ENCODE data around the gene PI4K2A.
A peak's percentile ranks its signal among the peaks of the same experiment; 100 is the strongest.

The PI4K2A gene

DNA sequence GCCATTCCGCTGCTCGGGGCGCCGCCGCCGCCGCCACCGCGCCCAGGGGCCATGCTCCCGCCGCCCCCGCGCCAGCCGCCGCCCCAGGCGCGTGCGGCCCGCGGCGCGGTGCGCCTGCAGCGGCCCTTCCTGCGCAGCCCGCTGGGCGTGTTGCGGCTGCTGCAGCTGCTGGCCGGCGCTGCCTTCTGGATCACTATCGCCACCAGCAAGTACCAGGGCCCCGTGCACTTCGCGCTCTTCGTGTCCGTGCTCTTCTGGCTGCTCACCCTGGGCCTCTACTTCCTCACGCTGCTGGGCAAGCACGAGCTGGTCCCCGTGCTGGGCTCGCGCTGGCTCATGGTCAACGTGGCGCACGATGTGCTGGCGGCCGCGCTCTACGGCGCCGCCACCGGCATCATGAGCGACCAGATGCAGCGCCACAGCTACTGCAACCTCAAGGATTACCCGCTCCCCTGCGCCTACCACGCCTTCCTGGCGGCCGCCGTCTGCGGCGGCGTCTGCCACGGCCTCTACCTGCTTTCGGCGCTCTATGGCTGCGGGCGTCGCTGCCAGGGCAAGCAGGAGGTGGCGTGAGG, 73.4 kb downstream of the PI4K2A start:
- no peak overlapping the region for H4K91ac ChIP-seq (ENCODE audit: low read depth, low read length, poor library complexity)
- peak overlapping the region; percentile 82 for H3K14ac ChIP-seq (ENCODE audit: low read length)
- peak overlapping the region; percentile 97 for H3K23ac ChIP-seq (ENCODE audit: low read depth, low read length, poor library complexity)
- peaks cover 3 to 6% of the 10 kb centered on the region in 2 donors for H3K36me3 ChIP-seq (replicated peaks in 1 of 2; ENCODE audit: control insufficient read depth in 2 of 2, insufficient read depth in 2 of 2, low read length in 2 of 2)
- H3K27ac ChIP-seq (replicated peaks; ENCODE audit: low read length): peak overlapping the region; percentile 65
- H2AK5ac ChIP-seq (ENCODE audit: low read depth, low read length): peak overlapping the region; percentile 62
- peak overlapping the region; percentile 60 for H2BK15ac ChIP-seq (ENCODE audit: low read length)
- H3K79me1 ChIP-seq (ENCODE audit: low read depth, low read length): peaks cover 6% of the 10 kb centered on the region
- peak overlapping the region; percentile 99 for H3K9ac ChIP-seq (ENCODE audit: low read depth, low read length, poor library complexity)
- peak overlapping the region; percentile 67 for H2BK5ac ChIP-seq (ENCODE audit: low read length)
- H3K4me3 ChIP-seq (ENCODE audit: low read length in 2 of 2): peak overlapping the region; percentile 56 to 91
- H2BK12ac ChIP-seq (ENCODE audit: low read length): no peak overlapping the region
- H3K4me2 ChIP-seq (ENCODE audit: insufficient read depth, low read length, poor library complexity, severe bottlenecking): peak overlapping the region; percentile 88
- H3K27me3 ChIP-seq (ENCODE audit: control insufficient read depth in 3 of 3, insufficient read depth in 3 of 3, low read depth in 1 of 3, low read length in 3 of 3): peaks cover 0 to 15% (median 2%) of the 10 kb centered on the region in 3 experiments
- peak overlapping the region; percentile 45 for H3K4ac ChIP-seq (ENCODE audit: low read length)
- no peak overlapping the region for H4K8ac ChIP-seq (ENCODE audit: low read depth, low read length)
- no peak overlapping the region for H2BK120ac ChIP-seq (ENCODE audit: low read depth, low read length)
- H3K9me3 ChIP-seq (replicated peaks in 1 of 2; ENCODE audit: control insufficient read depth in 2 of 2, insufficient read depth in 1 of 2, low read depth in 1 of 2, low read length in 2 of 2): no peaks in the 10 kb centered on the region
- DNase-seq (ENCODE audit: low spot score): peak; percentile 68
- WGBS, 2 donors (ENCODE audit: extremely low coverage in 2 of 2, insufficient read length in 2 of 2, insufficient replicate concordance in 1 of 2): no CpG with 5 or more reads among the region's 69 CpGs
- peak overlapping the region; percentile 94 for H2AFZ ChIP-seq (ENCODE audit: low read length)
- peak overlapping the region; percentile 99 for H3K18ac ChIP-seq (ENCODE audit: low read length)
- peaks cover 9 to 32% of the 10 kb centered on the region in 2 donors for H3K4me1 ChIP-seq (ENCODE audit: control insufficient read depth in 2 of 2, insufficient read depth in 1 of 2, low read depth in 1 of 2, low read length in 2 of 2)

- H3K4me2 ChIP-seq (ENCODE audit: insufficient read depth, low read length, poor library complexity, severe bottlenecking): peak overlapping the region; percentile 88
- H2AFZ ChIP-seq (ENCODE audit: low read length): peak overlapping the region; percentile 94
- H2BK12ac ChIP-seq (ENCODE audit: low read length): no peak overlapping the region
- H3K23ac ChIP-seq (ENCODE audit: low read depth, low read length, poor library complexity): peak overlapping the region; percentile 12
- peak overlapping the region; percentile 60 for H2BK15ac ChIP-seq (ENCODE audit: low read length)
- peaks cover 3 to 6% of the 10 kb centered on the region in 2 donors for H3K36me3 ChIP-seq (replicated peaks in 1 of 2; ENCODE audit: control insufficient read depth in 2 of 2, insufficient read depth in 2 of 2, low read length in 2 of 2)
- peaks cover 6% of the 10 kb centered on the region for H3K79me1 ChIP-seq (ENCODE audit: low read depth, low read length)
- peak overlapping the region; percentile 99 for H3K9ac ChIP-seq (ENCODE audit: low read depth, low read length, poor library complexity)
- H4K91ac ChIP-seq (ENCODE audit: low read depth, low read length, poor library complexity): no peak overlapping the region
- H3K4ac ChIP-seq (ENCODE audit: low read length): peak overlapping the region; percentile 45
- peak overlapping the region; percentile 82 for H3K14ac ChIP-seq (ENCODE audit: low read length)
- H3K18ac ChIP-seq (ENCODE audit: low read length): peak overlapping the region; percentile 99
- H3K9me3 ChIP-seq (replicated peaks in 1 of 2; ENCODE audit: control insufficient read depth in 2 of 2, insufficient read depth in 1 of 2, low read depth in 1 of 2, low read length in 2 of 2): no peaks in the 10 kb centered on the region
- H3K27me3 ChIP-seq (ENCODE audit: control insufficient read depth in 3 of 3, insufficient read depth in 3 of 3, low read depth in 1 of 3, low read length in 3 of 3): peaks cover 0 to 15% (median 2%) of the 10 kb centered on the region in 3 experiments
- H2AK5ac ChIP-seq (ENCODE audit: low read depth, low read length): peak overlapping the region; percentile 62
- H3K4me3 ChIP-seq (ENCODE audit: low read length in 2 of 2): peak overlapping the region; percentile 56 to 91
- H2BK120ac ChIP-seq (ENCODE audit: low read depth, low read length): no peak overlapping the region
- DNase-seq (ENCODE audit: low spot score): no peak
- no CpG with 5 or more reads among the region's 74 CpGs for WGBS, 2 donors (ENCODE audit: extremely low coverage in 2 of 2, insufficient read length in 2 of 2, insufficient replicate concordance in 1 of 2)
- peak overlapping the region; percentile 67 for H2BK5ac ChIP-seq (ENCODE audit: low read length)
- peak overlapping the region; percentile 65 for H3K27ac ChIP-seq (replicated peaks; ENCODE audit: low read length)
- peaks cover 9 to 34% of the 10 kb centered on the region in 2 donors for H3K4me1 ChIP-seq (ENCODE audit: control insufficient read depth in 2 of 2, insufficient read depth in 1 of 2, low read depth in 1 of 2, low read length in 2 of 2)
- no peak overlapping the region for H4K8ac ChIP-seq (ENCODE audit: low read depth, low read length)
Observed at GRCh38 chr10:97714401-97715258, 74.2 kb downstream of the PI4K2A start.

GRCh38 chr10:97715259-97715874, 74.9 kb downstream of the PI4K2A start:
- Histone ChIP-seq H3K4me1 (ENCODE audit: control insufficient read depth in 2 of 2, insufficient read depth in 1 of 2, low read depth in 1 of 2, low read length in 2 of 2) (peaks cover 9 to 32% of the 10 kb centered on the region in 2 donors), H2BK120ac (ENCODE audit: low read depth, low read length) (no peak overlapping the region), H3K4me3 (ENCODE audit: low read length in 2 of 2) (peak overlapping the region in 1 of 2 donors; percentile 56), H3K27ac (replicated peaks; ENCODE audit: low read length) (no peak overlapping the region), H2BK5ac (ENCODE audit: low read length) (no peak overlapping the region), H3K9ac (ENCODE audit: low read depth, low read length, poor library complexity) (peak overlapping the region; percentile 61), H3K27me3 (ENCODE audit: control insufficient read depth in 3 of 3, insufficient read depth in 3 of 3, low read depth in 1 of 3, low read length in 3 of 3) (peaks cover 0 to 15% (median 2%) of the 10 kb centered on the region in 3 experiments), H3K9me3 (replicated peaks in 1 of 2; ENCODE audit: control insufficient read depth in 2 of 2, insufficient read depth in 1 of 2, low read depth in 1 of 2, low read length in 2 of 2) (no peaks in the 10 kb centered on the region), H4K8ac (ENCODE audit: low read depth, low read length) (no peak overlapping the region), H3K79me1 (ENCODE audit: low read depth, low read length) (peaks cover 6% of the 10 kb centered on the region), H2BK12ac (ENCODE audit: low read length) (no peak overlapping the region), H2BK15ac (ENCODE audit: low read length) (peak overlapping the region; percentile 60), H4K91ac (ENCODE audit: low read depth, low read length, poor library complexity) (no peak overlapping the region), H3K23ac (ENCODE audit: low read depth, low read length, poor library complexity) (no peak overlapping the region), H3K36me3 (replicated peaks in 1 of 2; ENCODE audit: control insufficient read depth in 2 of 2, insufficient read depth in 2 of 2, low read length in 2 of 2) (peaks cover 3 to 6% of the 10 kb centered on the region in 2 donors), H3K4me2 (ENCODE audit: insufficient read depth, low read length, poor library complexity, severe bottlenecking) (peak overlapping the region; percentile 88), H3K14ac (ENCODE audit: low read length) (no peak overlapping the region), H2AFZ (ENCODE audit: low read length) (no peak overlapping the region), H2AK5ac (ENCODE audit: low read depth, low read length) (peak overlapping the region; percentile 62), H3K4ac (ENCODE audit: low read length) (no peak overlapping the region), H3K18ac (ENCODE audit: low read length) (peak overlapping the region; percentile 99)
- no CpG with 5 or more reads among the region's 8 CpGs for WGBS, 2 donors (ENCODE audit: extremely low coverage in 2 of 2, insufficient read length in 2 of 2, insufficient replicate concordance in 1 of 2)
- DNase-seq (ENCODE audit: low spot score): no peak

Measured in neuronal stem cell (in vitro differentiated cells).